HTERT RPE-1 (cell line): ENCODE measurements around the gene PPARA.

Experiments used
- in situ Hi-C: fragments of 300-500 bp; cut with MboI; formaldehyde crosslinking; loops from 4 replicates; pipeline ENCODE4 v1.14.3; 2020; ENCODE audit warnings: low sequenced_read_pairs

Gene PPARA

GRCh38 chr22:46290121-46290842, 140.0 kb downstream of the PPARA start:
- in situ Hi-C loops = no loop called here

- in situ Hi-C loops = no loop called here
Measured at GRCh38 chr22:46290843-46291785, 140.8 kb downstream of the PPARA start.

- in situ Hi-C loops = no loop called here
Measured at GRCh38 chr22:46292173-46292572, 141.8 kb downstream of the PPARA start.

GRCh38 chr22:46292732-46293131, 142.4 kb downstream of the PPARA start:
- in situ Hi-C loops = no loop called here
